ENCODE results near the gene WNT9B. TPM values are rescaled to one million over a fixed set of nuclear protein-coding genes. Genes with fewer than 3 reads are reported as not detected.
A peak's percentile ranks its signal among the peaks of the same experiment; 100 is the strongest.

The WNT9B gene
- total and polyA plus RNA-seq, 2 of the 13 experiments (the other 11 are each of a cell fraction or from before 2014, with no cell fraction given), result not detected

GRCh38 chr17:46929413-46929812, 78.0 kb downstream of the WNT9B start (continued):
- TF ChIP-seq REST (IDR thresholded peaks at IDR 0.05; ENCODE audit: borderline replicate concordance in 1 of 2, low read depth in 1 of 2, low read length in 2 of 2), result no peak
- TF ChIP-seq BRCA1 (CRISPR knock-in tag; IDR thresholded peaks at IDR 0.05), result no peak
- no peak for TF ChIP-seq PREB (CRISPR knock-in tag; IDR thresholded peaks at IDR 0.05)
- no peak for TF ChIP-seq HNF4A (CRISPR knock-in tag; IDR thresholded peaks at IDR 0.05)
- no peak for TF ChIP-seq NPAS2 (CRISPR knock-in tag; IDR thresholded peaks at IDR 0.05; ENCODE audit: borderline replicate concordance)

- Histone ChIP-seq H3K4me3 (replicated peaks in 1 of 3; ENCODE audit: insufficient read depth in 1 of 3, low read depth in 2 of 3, low read length in 3 of 3) (no peak overlapping the region), H3K27me3 (ENCODE audit: control insufficient read depth in 1 of 2, insufficient read depth in 2 of 2, low read length in 2 of 2) (no peaks in the 10 kb centered on the region; a peak in 1 of 5 replicates), H3K27ac (ENCODE audit: extremely low read length, insufficient read depth, low read length) (no peak overlapping the region), H3K9me3 (ENCODE audit: low read length) (no peaks in the 10 kb centered on the region), H3K4me1 (ENCODE audit: insufficient read depth, low read length) (peaks cover 44% of the 10 kb centered on the region), H2AFZ (ENCODE audit: low read length) (no peak overlapping the region), H4K20me1 (ENCODE audit: insufficient read depth, low read length) (peaks cover 36% of the 10 kb centered on the region), H3K4me2 (ENCODE audit: low read depth, low read length) (no peak overlapping the region), H3K79me2 (ENCODE audit: insufficient read depth, low read length) (peaks cover 48% of the 10 kb centered on the region), H3K36me3 (replicated peaks in 1 of 2; ENCODE audit: control insufficient read depth in 1 of 2, insufficient read depth in 2 of 2, low read length in 2 of 2) (peaks cover 42 to 62% of the 10 kb centered on the region in 2 experiments), H3K9ac (ENCODE audit: insufficient read depth, low read depth, low read length) (no peak overlapping the region)
- no peak for DNase-seq (ENCODE audit: low spot score)
- intact Hi-C loops (cut with micrococcal nuclease; ENCODE audit: unreplicated experiment) (no loop called here), in situ Hi-C loops (cut with HindIII; ENCODE audit: extremely low pct_ligation_motif_present, low pct_unique_long_range_greater_than_20kb) (loop anchor here (10.0 kb wide), 1 partner anchor 55 kb away; no protein-coding TSS in a partner anchor)
- WGBS (ENCODE audit: low lambda C conversion rate), result 99% methylated on average over 4 of the region's 4 CpGs
- no peak for FAIRE-seq
- ChIA-PET CTCF (ENCODE audit: low intra/inter-chr PET ratio, low total read pairs) (no interaction called here), POLR2A (no interaction called here)
- ATAC-seq, result no peak
- BruUV-seq (replicated peaks), result no TSS peak
- TF ChIP-seq NCOA2 (CRISPR knock-in tag; IDR thresholded peaks at IDR 0.05), result no peak
- no peak for TF ChIP-seq ZNF350 (CRISPR knock-in tag; IDR thresholded peaks at IDR 0.05; ENCODE audit: borderline replicate concordance, low read depth)
- TF ChIP-seq RBM22 (optimal IDR thresholded peaks at IDR 0.05; ENCODE audit: low read length), result peak; percentile 28
- TF ChIP-seq, protein P1, sequence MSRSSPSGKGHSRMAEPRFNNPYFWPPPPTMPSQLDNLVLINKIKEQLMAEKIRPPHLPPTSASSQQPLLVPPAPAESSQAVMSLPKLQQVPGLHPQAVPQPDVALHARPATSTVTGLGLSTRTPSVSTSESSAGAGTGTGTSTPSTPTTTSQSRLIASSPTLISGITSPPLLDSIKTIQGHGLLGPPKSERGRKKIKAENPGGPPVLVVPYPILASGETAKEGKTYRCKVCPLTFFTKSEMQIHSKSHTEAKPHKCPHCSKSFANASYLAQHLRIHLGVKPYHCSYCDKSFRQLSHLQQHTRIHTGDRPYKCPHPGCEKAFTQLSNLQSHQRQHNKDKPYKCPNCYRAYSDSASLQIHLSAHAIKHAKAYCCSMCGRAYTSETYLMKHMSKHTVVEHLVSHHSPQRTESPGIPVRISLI (CRISPR knock-in tag; IDR thresholded peaks at IDR 0.05; ENCODE audit: borderline replicate concordance), result no peak
- TF ChIP-seq MXI1 (IDR thresholded peaks at IDR 0.05; ENCODE audit: borderline replicate concordance, low read depth, low read length), result no peak
- TF ChIP-seq, protein P2, sequence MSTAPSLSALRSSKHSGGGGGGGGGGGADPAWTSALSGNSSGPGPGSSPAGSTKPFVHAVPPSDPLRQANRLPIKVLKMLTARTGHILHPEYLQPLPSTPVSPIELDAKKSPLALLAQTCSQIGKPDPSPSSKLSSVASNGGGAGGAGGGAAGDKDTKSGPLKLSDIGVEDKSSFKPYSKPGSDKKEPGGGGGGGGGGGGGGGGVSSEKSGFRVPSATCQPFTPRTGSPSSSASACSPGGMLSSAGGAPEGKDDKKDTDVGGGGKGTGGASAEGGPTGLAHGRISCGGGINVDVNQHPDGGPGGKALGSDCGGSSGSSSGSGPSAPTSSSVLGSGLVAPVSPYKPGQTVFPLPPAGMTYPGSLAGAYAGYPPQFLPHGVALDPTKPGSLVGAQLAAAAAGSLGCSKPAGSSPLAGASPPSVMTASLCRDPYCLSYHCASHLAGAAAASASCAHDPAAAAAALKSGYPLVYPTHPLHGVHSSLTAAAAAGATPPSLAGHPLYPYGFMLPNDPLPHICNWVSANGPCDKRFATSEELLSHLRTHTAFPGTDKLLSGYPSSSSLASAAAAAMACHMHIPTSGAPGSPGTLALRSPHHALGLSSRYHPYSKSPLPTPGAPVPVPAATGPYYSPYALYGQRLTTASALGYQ (CRISPR knock-in tag; IDR thresholded peaks at IDR 0.05), result no peak
- TF ChIP-seq, protein P3, sequence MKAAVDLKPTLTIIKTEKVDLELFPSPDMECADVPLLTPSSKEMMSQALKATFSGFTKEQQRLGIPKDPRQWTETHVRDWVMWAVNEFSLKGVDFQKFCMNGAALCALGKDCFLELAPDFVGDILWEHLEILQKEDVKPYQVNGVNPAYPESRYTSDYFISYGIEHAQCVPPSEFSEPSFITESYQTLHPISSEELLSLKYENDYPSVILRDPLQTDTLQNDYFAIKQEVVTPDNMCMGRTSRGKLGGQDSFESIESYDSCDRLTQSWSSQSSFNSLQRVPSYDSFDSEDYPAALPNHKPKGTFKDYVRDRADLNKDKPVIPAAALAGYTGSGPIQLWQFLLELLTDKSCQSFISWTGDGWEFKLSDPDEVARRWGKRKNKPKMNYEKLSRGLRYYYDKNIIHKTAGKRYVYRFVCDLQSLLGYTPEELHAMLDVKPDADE (CRISPR knock-in tag; IDR thresholded peaks at IDR 0.05), result no peak
- TF ChIP-seq ZNF333 (CRISPR knock-in tag; IDR thresholded peaks at IDR 0.05; ENCODE audit: borderline replicate concordance), result no peak
- TF ChIP-seq NONO (IDR thresholded peaks at IDR 0.05), result no peak
- no peak for TF ChIP-seq NONO (CRISPR knock-in tag; conservative IDR thresholded peaks at IDR 0.05)
Observed at GRCh38 chr17:46930051-46930450, 78.7 kb downstream of the WNT9B start.
